IMR-90 (cell line): ENCODE data around the gene MSH2. TPM values are rescaled to one million over a fixed set of nuclear protein-coding genes. Genes with fewer than 3 reads are reported as not detected.

ENCODE experiments used
- ATAC-seq: fragments of 200-7000 bp; cut with Tn5 transposase; 2 replicates; pipeline ENCODE4 v1.9.1; 2020; ENCODE audit warnings: low read depth, mild to moderate bottlenecking, moderate library complexity
- BruUV-seq: library from RNA; stranded (reverse); fragments of 400-500 nt; replicated peaks from 2 replicates; lab custom pipeline; 2021; lab: Mats Ljungman, UMichigan
- CTCF ChIA-PET: fragments of 300-600 bp; formaldehyde crosslinking; extraction: SDS; loops from one replicate; lab custom pipeline; 2021; ENCODE audit warnings: antibody characterized with exemption; lab: Yijun Ruan, JAX
- POLR2A ChIA-PET: fragments of 300-600 bp; sonication (Branson Sonifier 250); formaldehyde crosslinking; loops from one replicate; lab custom pipeline; 2022; ENCODE audit warnings: antibody characterized with exemption; ENCODE audit not compliant: unreplicated experiment; lab: Charles Lee
- DNase-seq: peaks from one replicate; pipeline ENCODE4 v3.0.0; 2013
- H2AFZ ChIP-seq: replicated peaks from 2 replicates; pipeline ENCODE3; 2013; ENCODE audit warnings: low read length, mild to moderate bottlenecking; ENCODE audit not compliant: poor library complexity
- H2AK5ac ChIP-seq: 2 replicates; pipeline ENCODE4 v1.6.1; 2013; ENCODE audit warnings: low read depth, low read length, inconsistent platforms
- H2AK9ac ChIP-seq: replicated peaks from 2 replicates; pipeline ENCODE3; 2013; ENCODE audit warnings: mild to moderate bottlenecking, low read depth, low read length, moderate library complexity; ENCODE audit not compliant: poor library complexity
- H2BK120ac ChIP-seq: 2 replicates; pipeline ENCODE4 v1.6.1; 2013; ENCODE audit warnings: low read depth, low read length, inconsistent platforms
- H2BK15ac ChIP-seq: 3 replicates; pipeline ENCODE4 v1.6.1; 2013; ENCODE audit warnings: low read depth, low read length, inconsistent platforms
- H2BK20ac ChIP-seq: 2 replicates; pipeline ENCODE4 v1.6.1; 2013; ENCODE audit warnings: low read depth, mild to moderate bottlenecking, inconsistent platforms, low read length, moderate library complexity
- H2BK5ac ChIP-seq: 2 replicates; pipeline ENCODE4 v1.6.1; 2013; ENCODE audit warnings: mild to moderate bottlenecking, low read depth, low read length, inconsistent platforms; ENCODE audit not compliant: poor library complexity, severe bottlenecking
- H3K14ac ChIP-seq: replicated peaks from 2 replicates; pipeline ENCODE4 v1.6.1; 2013; ENCODE audit warnings: low read depth, low read length, inconsistent platforms
- H3K18ac ChIP-seq: 2 replicates; pipeline ENCODE4 v1.6.1; 2013; ENCODE audit warnings: low read depth, low read length, control low read depth
- H3K23ac ChIP-seq: 2 replicates; pipeline ENCODE4 v1.6.1; 2013; ENCODE audit warnings: low read depth, low read length, inconsistent platforms
- H3K27ac ChIP-seq: 2 replicates; pipeline ENCODE4 v1.5.1; 2013; ENCODE audit warnings: mild to moderate bottlenecking, control low read depth, low read length; ENCODE audit not compliant: insufficient read depth
- H3K27me3 ChIP-seq: 2 replicates; pipeline ENCODE4 v1.6.1; 2013; ENCODE audit warnings: low read length; ENCODE audit not compliant: control insufficient read depth, insufficient read depth
- H3K36me3 ChIP-seq: 2 replicates; pipeline ENCODE4 v1.6.1; 2013; ENCODE audit warnings: low read length, mixed read lengths; ENCODE audit not compliant: control insufficient read depth, insufficient read depth
- H3K4ac ChIP-seq: 2 replicates; pipeline ENCODE4 v1.6.1; 2013; ENCODE audit warnings: low read depth, low read length, inconsistent platforms
- H3K4me1 ChIP-seq: 2 replicates; pipeline ENCODE4 v1.6.1; 2013; ENCODE audit warnings: low read length, mixed read lengths; ENCODE audit not compliant: control insufficient read depth, insufficient read depth
- H3K4me2 ChIP-seq: 2 replicates; pipeline ENCODE4 v1.6.1; 2013; ENCODE audit warnings: low read depth, mild to moderate bottlenecking, control low read depth, low read length, moderate library complexity
- H3K4me3 ChIP-seq: 2 replicates; pipeline ENCODE4 v1.5.1; 2013; ENCODE audit warnings: low read depth, mild to moderate bottlenecking, control low read depth, low read length, moderate library complexity; ENCODE audit not compliant: insufficient read depth
- H3K56ac ChIP-seq: 2 replicates; pipeline ENCODE4 v1.6.1; 2013; ENCODE audit warnings: low read length, inconsistent platforms; ENCODE audit not compliant: insufficient read depth; ENCODE audit errors: extremely low read depth
- H3K79me1 ChIP-seq, 2 experiments: 2 replicates each; pipeline ENCODE4 v1.6.1; 2013; ENCODE audit warnings: low read length in 2 of 2, inconsistent platforms in 1 of 2, low read depth in 1 of 2
- H3K9ac ChIP-seq: 2 replicates; pipeline ENCODE4 v1.6.1; 2013; ENCODE audit warnings: low read depth, low read length, control low read depth
- H3K9me1 ChIP-seq: 2 replicates; pipeline ENCODE4 v1.6.1; 2013; ENCODE audit warnings: low read length, inconsistent platforms; ENCODE audit not compliant: insufficient read depth
- H3K9me3 ChIP-seq: 2 replicates; pipeline ENCODE4 v1.6.1; 2013; ENCODE audit warnings: low read length; ENCODE audit not compliant: control insufficient read depth, insufficient read depth
- H4K20me1 ChIP-seq: 2 replicates; pipeline ENCODE4 v1.6.1; 2013; ENCODE audit warnings: low read length, inconsistent platforms; ENCODE audit not compliant: insufficient read depth
- H4K5ac ChIP-seq: 2 replicates; pipeline ENCODE4 v1.6.1; 2013; ENCODE audit warnings: mild to moderate bottlenecking, low read depth, low read length, control low read depth
- H4K8ac ChIP-seq, 2 experiments: 2 replicates each; pipeline ENCODE4 v1.6.1; 2013; ENCODE audit warnings: low read depth in 2 of 2, low read length in 2 of 2, control low read depth in 1 of 2, inconsistent platforms in 1 of 2
- H4K91ac ChIP-seq: 2 replicates; pipeline ENCODE4 v1.6.1; 2013; ENCODE audit warnings: low read depth, low read length, inconsistent platforms; ENCODE audit not compliant: insufficient read depth
- CHD1 ChIP-seq: IDR thresholded peaks from 2 replicates; pipeline ENCODE4 v1.6.1; 2012; ENCODE audit warnings: low read depth, low read length, improper control_type of control experiment
- FOS ChIP-seq: fragments of 150-350 bp; IDR thresholded peaks from 2 replicates; pipeline ENCODE4 v1.6.1; 2016; ENCODE audit warnings: low read depth, low read length
- SMC3 ChIP-seq: fragments of 150-350 bp; IDR thresholded peaks from 2 replicates; pipeline ENCODE4 v1.6.1; 2016; ENCODE audit warnings: low read depth, mild to moderate bottlenecking, antibody characterized with exemption, low read length, moderate library complexity
- WGBS, 2 experiments: methylation state at CpG; one replicate each; pipeline versions ENCODE4 v1.1.5 to v1.1.7; 2013; ENCODE audit warnings: missing lambda C conversion rate in 2 of 2; ENCODE audit not compliant: insufficient read length in 1 of 2; ENCODE audit errors: extremely low coverage in 2 of 2; 5-methylcytosine and 5-hydroxymethylcytosine counted together
- dilution Hi-C: fragments of 300-500 bp; cut with HindIII; formaldehyde crosslinking; loops from one replicate; pipeline ENCODE4 v1.14.3; 2018; ENCODE audit warnings: low sequenced_read_pairs; ENCODE audit not compliant: unreplicated experiment
- in situ Hi-C: fragments of 300-500 bp; cut with MboI; formaldehyde crosslinking; loops from 3 replicates; pipeline ENCODE4 v1.14.3; 2019; ENCODE audit warnings: low sequenced_read_pairs, inconsistent platforms, mixed read lengths
- intact Hi-C: fragments of 100-400 bp; cut with micrococcal nuclease; formaldehyde crosslinking; loops from 2 replicates; pipeline ENCODE4 v1.10.0; 2022
- polyA plus RNA-seq, 3 experiments: library from polyadenylated mRNA; depleted of rRNA; stranded (reverse); fragments of >200 nt; gene quantifications; 2 replicates each; pipeline ENCODE4 v1.2.3, GENCODE V29; 2012; ENCODE audit warnings: low replicate concordance in 1 of 3
- total RNA-seq: library from RNA; depleted of rRNA; stranded (reverse); fragments of >200 nt; gene quantifications from 2 replicates; pipeline ENCODE4 v1.2.3, GENCODE V29; 2012

The MSH2 gene
- total and polyA plus RNA-seq, 2 of the 4 experiments (the other 2 are of a cell fraction), result 13.8 to 22.6 TPM

- no CpG with 5 or more reads among the region's 4 CpGs for WGBS, 2 experiments
- Histone ChIP-seq H3K9ac (no peak overlapping the region), H3K4me3 (no peak overlapping the region), H3K27ac (no peak overlapping the region), H3K23ac (no peak overlapping the region), H3K9me3 (peaks cover 5% of the 10 kb centered on the region), H3K4me1 (peaks cover 4% of the 10 kb centered on the region), H2AFZ (no peak overlapping the region), H2BK120ac (no peak overlapping the region), H3K79me1 (no peaks in the 10 kb centered on the region), H3K27me3 (peaks cover 23% of the 10 kb centered on the region), H4K8ac (no peak overlapping the region), H2AK9ac (no peak overlapping the region), H3K14ac (no peak overlapping the region), H3K56ac (no peak overlapping the region), H3K36me3 (no peaks in the 10 kb centered on the region), H2AK5ac (no peak overlapping the region), H3K9me1 (peaks cover 11% of the 10 kb centered on the region; the same call in 1 of the 2 replicates), H2BK15ac (no peak overlapping the region), H3K18ac (no peak overlapping the region), H3K4ac (no peak overlapping the region), H2BK20ac (no peak overlapping the region), H3K4me2 (no peak overlapping the region), H2BK5ac (no peak overlapping the region), H4K20me1 (no peaks in the 10 kb centered on the region), H4K91ac (no peak overlapping the region), H4K5ac (no peak overlapping the region)
- no TSS peak for BruUV-seq
- intact Hi-C loops, result no loop called here
- CTCF ChIA-PET, result no interaction called here
- DNase-seq, result no peak
- dilution Hi-C loops, result no loop called here
- POLR2A ChIA-PET, result no interaction called here
- no peak for ATAC-seq
- TF ChIP-seq CHD1 (no peak), FOS (no peak), SMC3 (no peak)
- in situ Hi-C loops, result no loop called here
These were observed 105.1 kb downstream of the MSH2 start for GRCh38 chr2:47508080-47508479.
